Mucosa of stomach (tissue), 1 donor: ENCODE measurements around the gene HPD.
A peak's percentile ranks its signal among the peaks of the same experiment; 100 is the strongest.

Source experiments
- H3K27me3 ChIP-seq: one replicate; pipeline ENCODE4 v1.7.0; 2013; ENCODE audit warnings: mild to moderate bottlenecking, low read length; ENCODE audit not compliant: control insufficient read depth, insufficient read depth
- H3K36me3 ChIP-seq: one replicate; pipeline ENCODE4 v1.7.0; 2013; ENCODE audit warnings: low read length; ENCODE audit not compliant: control insufficient read depth, insufficient read depth
- H3K4me1 ChIP-seq: one replicate; pipeline ENCODE4 v1.7.0; 2013; ENCODE audit warnings: mild to moderate bottlenecking, low read length; ENCODE audit not compliant: control insufficient read depth, insufficient read depth
- H3K4me3 ChIP-seq: one replicate; pipeline ENCODE4 v1.7.0; 2013; ENCODE audit warnings: low read length
- H3K9ac ChIP-seq: one replicate; pipeline ENCODE4 v1.7.0; 2013; ENCODE audit warnings: mild to moderate bottlenecking, low read length, moderate library complexity
- H3K9me3 ChIP-seq: one replicate; pipeline ENCODE4 v1.7.0; 2013; ENCODE audit warnings: mild to moderate bottlenecking, low read length, moderate library complexity; ENCODE audit not compliant: control insufficient read depth
- donor health status: Pancreatic carcinoma.

Gene HPD

GRCh38 chr12:121812320-121812871 is 46.3 kb downstream of the HPD start:
- peaks cover 8% of the 10 kb centered on the region for H3K36me3 ChIP-seq
- H3K9ac ChIP-seq: peak overlapping the region; percentile 75

GRCh38 chr12:121811434-121812319 is 47.0 kb downstream of the HPD start:
- peaks cover 4% of the 10 kb centered on the region for H3K36me3 ChIP-seq
- H3K27me3 ChIP-seq: no peaks in the 10 kb centered on the region
- peaks cover 37% of the 10 kb centered on the region for H3K4me1 ChIP-seq
- H3K9ac ChIP-seq: peak overlapping the region; percentile 75
- H3K4me3 ChIP-seq: peak overlapping the region; percentile 80
- no peaks in the 10 kb centered on the region for H3K9me3 ChIP-seq

More at GRCh38 chr12:121812320-121812871, 46.3 kb downstream of the HPD start:
- Histone ChIP-seq H3K4me1 (peaks cover 30% of the 10 kb centered on the region), H3K27me3 (no peaks in the 10 kb centered on the region), H3K4me3 (peak overlapping the region; percentile 80), H3K9me3 (no peaks in the 10 kb centered on the region)

GRCh38 chr12:121810833-121811433 is 47.7 kb downstream of the HPD start:
- H3K27me3 ChIP-seq: no peaks in the 10 kb centered on the region
- H3K4me3 ChIP-seq: peak overlapping the region; percentile 80
- peak overlapping the region; percentile 75 for H3K9ac ChIP-seq
- peaks cover 4% of the 10 kb centered on the region for H3K36me3 ChIP-seq
- H3K4me1 ChIP-seq: peaks cover 45% of the 10 kb centered on the region
- no peaks in the 10 kb centered on the region for H3K9me3 ChIP-seq

- Histone ChIP-seq H3K9ac (no peak overlapping the region), H3K4me1 (peaks cover 47% of the 10 kb centered on the region), H3K36me3 (peaks cover 8% of the 10 kb centered on the region), H3K4me3 (no peak overlapping the region), H3K27me3 (no peaks in the 10 kb centered on the region), H3K9me3 (no peaks in the 10 kb centered on the region)
Measured at GRCh38 chr12:121810234-121810817, 48.3 kb downstream of the HPD start.

- Histone ChIP-seq H3K4me3 (no peak overlapping the region), H3K9ac (no peak overlapping the region), H3K4me1 (peaks cover 47% of the 10 kb centered on the region), H3K36me3 (peaks cover 8% of the 10 kb centered on the region), H3K9me3 (no peaks in the 10 kb centered on the region), H3K27me3 (no peaks in the 10 kb centered on the region)
Measured at GRCh38 chr12:121809712-121810116, 48.9 kb downstream of the HPD start.

- peaks cover 45% of the 10 kb centered on the region for H3K4me1 ChIP-seq
- H3K9ac ChIP-seq: no peak overlapping the region
- no peaks in the 10 kb centered on the region for H3K27me3 ChIP-seq
- peaks cover 8% of the 10 kb centered on the region for H3K36me3 ChIP-seq
- H3K4me3 ChIP-seq: no peak overlapping the region
- H3K9me3 ChIP-seq: no peaks in the 10 kb centered on the region
Measured at GRCh38 chr12:121808623-121809022, 50.0 kb downstream of the HPD start.

- H3K9me3 ChIP-seq: no peaks in the 10 kb centered on the region
- H3K36me3 ChIP-seq: peaks cover 8% of the 10 kb centered on the region
- peaks cover 36% of the 10 kb centered on the region for H3K4me1 ChIP-seq
- H3K27me3 ChIP-seq: no peaks in the 10 kb centered on the region
- H3K4me3 ChIP-seq: no peak overlapping the region
- H3K9ac ChIP-seq: no peak overlapping the region
Measured at GRCh38 chr12:121807642-121808347, 50.9 kb downstream of the HPD start.

- Histone ChIP-seq H3K9ac (peak overlapping the region; percentile 19), H3K4me1 (peaks cover 33% of the 10 kb centered on the region), H3K4me3 (peak overlapping the region; percentile 31), H3K27me3 (no peaks in the 10 kb centered on the region), H3K9me3 (no peaks in the 10 kb centered on the region), H3K36me3 (peaks cover 8% of the 10 kb centered on the region)
Measured at GRCh38 chr12:121806546-121807423, 51.9 kb downstream of the HPD start.

- Histone ChIP-seq H3K4me3 (peak overlapping the region; percentile 31), H3K9me3 (no peaks in the 10 kb centered on the region), H3K36me3 (peaks cover 8% of the 10 kb centered on the region), H3K9ac (peak overlapping the region; percentile 19), H3K27me3 (no peaks in the 10 kb centered on the region), H3K4me1 (peaks cover 25% of the 10 kb centered on the region)
Measured at GRCh38 chr12:121806009-121806545, 52.6 kb downstream of the HPD start.

GRCh38 chr12:121805171-121806008 is 53.3 kb downstream of the HPD start:
- Histone ChIP-seq H3K9ac (peak overlapping the region; percentile 80), H3K4me3 (peak overlapping the region; percentile 63), H3K4me1 (peaks cover 19% of the 10 kb centered on the region), H3K36me3 (peaks cover 8% of the 10 kb centered on the region), H3K27me3 (no peaks in the 10 kb centered on the region), H3K9me3 (no peaks in the 10 kb centered on the region)
